ENCODE data around the gene ANXA4. TPM values are rescaled to one million over a fixed set of nuclear protein-coding genes. Genes with fewer than 3 reads are reported as not detected.
"Not testable (repeated sequence)": the region's sequence is repeated elsewhere in the genome, so short reads cannot be mapped to it uniquely, and the experiment has no call there.

ANXA4 gene
- total RNA-seq, 2 donors from 2014 or later = 258 to 324 TPM

DNA sequence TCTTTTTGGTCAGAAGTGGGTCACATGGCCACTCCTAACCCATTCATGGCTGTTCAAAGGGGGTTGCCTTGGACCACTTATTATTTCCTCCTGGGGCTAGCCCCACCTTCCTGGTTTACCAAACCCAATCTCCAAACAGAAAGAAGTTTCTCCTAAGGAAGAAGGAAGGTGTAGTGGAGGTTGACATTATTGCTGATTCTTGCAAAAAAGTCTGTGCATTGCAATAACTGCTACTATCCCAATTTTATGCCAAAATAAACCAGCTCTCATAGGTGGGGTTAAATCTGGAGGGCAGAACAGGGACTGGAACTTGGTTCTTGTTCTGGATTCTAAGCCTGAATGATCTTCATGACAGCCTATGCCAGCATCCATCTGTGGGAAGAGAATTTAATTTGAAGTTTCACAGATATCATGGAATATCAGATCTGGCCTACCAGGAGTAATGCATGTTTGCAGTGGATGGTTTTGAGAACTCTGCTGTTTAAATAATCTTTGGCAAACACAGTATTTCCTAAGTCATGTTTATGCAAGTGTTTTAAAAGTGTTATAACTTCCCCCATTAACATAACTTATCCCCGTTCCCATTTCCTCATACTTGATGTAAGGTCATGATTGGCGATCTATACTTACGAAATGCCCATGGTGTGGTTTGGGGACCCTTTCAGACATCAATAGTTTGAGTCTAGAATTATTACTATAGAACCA, 11.9 kb downstream of the ANXA4 start:
- peak overlapping the region; percentile 34 for H3K27ac ChIP-seq
- H3K9ac ChIP-seq (ENCODE audit: low read depth in 2 of 2, low read length in 2 of 2) = peak overlapping the region in 1 of 2 donors; percentile 27
- no peak for DNase-seq
- no peak overlapping the region for H3K4me3 ChIP-seq
- H3K4me1 ChIP-seq = peaks cover 6% of the 10 kb centered on the region
- H3K36me3 ChIP-seq = no peaks in the 10 kb centered on the region
- no peaks in the 10 kb centered on the region for H3K27me3 ChIP-seq
- intact Hi-C loops (cut with DNase I) = no loop called here
- H3K9me3 ChIP-seq = no peaks in the 10 kb centered on the region
- TF ChIP-seq, protein P1, sequence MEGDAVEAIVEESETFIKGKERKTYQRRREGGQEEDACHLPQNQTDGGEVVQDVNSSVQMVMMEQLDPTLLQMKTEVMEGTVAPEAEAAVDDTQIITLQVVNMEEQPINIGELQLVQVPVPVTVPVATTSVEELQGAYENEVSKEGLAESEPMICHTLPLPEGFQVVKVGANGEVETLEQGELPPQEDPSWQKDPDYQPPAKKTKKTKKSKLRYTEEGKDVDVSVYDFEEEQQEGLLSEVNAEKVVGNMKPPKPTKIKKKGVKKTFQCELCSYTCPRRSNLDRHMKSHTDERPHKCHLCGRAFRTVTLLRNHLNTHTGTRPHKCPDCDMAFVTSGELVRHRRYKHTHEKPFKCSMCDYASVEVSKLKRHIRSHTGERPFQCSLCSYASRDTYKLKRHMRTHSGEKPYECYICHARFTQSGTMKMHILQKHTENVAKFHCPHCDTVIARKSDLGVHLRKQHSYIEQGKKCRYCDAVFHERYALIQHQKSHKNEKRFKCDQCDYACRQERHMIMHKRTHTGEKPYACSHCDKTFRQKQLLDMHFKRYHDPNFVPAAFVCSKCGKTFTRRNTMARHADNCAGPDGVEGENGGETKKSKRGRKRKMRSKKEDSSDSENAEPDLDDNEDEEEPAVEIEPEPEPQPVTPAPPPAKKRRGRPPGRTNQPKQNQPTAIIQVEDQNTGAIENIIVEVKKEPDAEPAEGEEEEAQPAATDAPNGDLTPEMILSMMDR (IDR thresholded peaks at IDR 0.05) = no peak

DNA sequence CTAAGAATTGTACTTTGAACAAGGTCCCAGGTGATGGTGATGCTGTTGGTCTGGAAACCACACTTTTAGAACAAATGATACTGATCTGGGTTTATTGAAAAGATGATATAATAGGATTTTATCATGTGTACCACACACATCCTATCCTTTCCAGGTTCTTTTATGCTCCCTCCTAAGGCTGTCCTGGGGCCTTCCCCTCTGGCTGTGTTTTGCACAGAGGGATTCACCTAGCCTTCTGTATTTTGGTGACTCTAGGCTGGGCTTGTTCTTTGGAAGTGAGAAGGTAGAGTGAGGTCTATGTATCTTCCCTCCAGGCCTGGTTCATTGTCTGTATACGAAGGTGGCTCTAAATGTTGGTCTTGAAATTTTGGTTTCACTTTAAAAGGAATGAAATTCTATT, 12.7 kb downstream of the ANXA4 start:
- Histone ChIP-seq H3K9me3 (no peaks in the 10 kb centered on the region), H3K36me3 (no peaks in the 10 kb centered on the region), H3K27me3 (no peaks in the 10 kb centered on the region), H3K27ac (peak overlapping the region; percentile 2), H3K9ac (ENCODE audit: low read depth in 2 of 2, low read length in 2 of 2) (no peak overlapping the region), H3K4me3 (no peak overlapping the region), H3K4me1 (peaks cover 6% of the 10 kb centered on the region)
- no peak for DNase-seq
- TF ChIP-seq, protein P1 (IDR thresholded peaks at IDR 0.05) = no peak
- intact Hi-C loops (cut with DNase I) = no loop called here

DNA sequence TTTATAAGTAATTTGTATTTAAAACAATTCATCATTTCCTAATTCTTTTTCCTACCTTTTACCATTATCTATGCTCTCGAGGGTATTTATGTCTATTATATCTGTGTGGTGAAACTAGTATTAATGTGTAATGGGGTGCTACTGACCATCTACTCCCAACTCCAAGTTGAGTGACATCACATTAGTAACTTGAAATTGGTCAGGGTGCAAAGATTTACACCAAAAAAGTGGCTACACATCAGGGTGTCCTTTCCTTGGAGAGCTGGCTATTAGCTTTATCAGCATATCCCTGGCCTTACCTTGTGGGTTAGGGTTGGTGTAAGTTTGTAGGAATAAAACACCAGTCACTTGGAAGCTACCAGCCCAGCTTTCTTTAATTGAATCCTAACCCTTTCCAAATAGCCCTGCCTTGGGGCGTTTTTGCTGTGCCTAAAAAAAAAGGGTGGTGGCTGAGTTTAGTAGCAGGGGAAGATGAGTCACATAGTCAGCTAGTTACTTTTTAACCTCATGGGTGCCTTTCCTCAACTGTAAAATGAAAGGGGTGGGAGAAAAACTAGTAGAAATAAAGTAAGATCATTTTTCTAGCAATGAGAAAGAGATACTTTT, 14.0 kb downstream of the ANXA4 start:
- no peak overlapping the region for H3K4me3 ChIP-seq
- peak; percentile 70 for DNase-seq
- TF ChIP-seq, protein P1 (IDR thresholded peaks at IDR 0.05) = no peak
- H3K27ac ChIP-seq = peak overlapping the region; percentile 64
- H3K9ac ChIP-seq (ENCODE audit: low read depth in 2 of 2, low read length in 2 of 2) = no peak overlapping the region
- peaks cover 6% of the 10 kb centered on the region for H3K4me1 ChIP-seq
- H3K36me3 ChIP-seq = no peaks in the 10 kb centered on the region
- H3K27me3 ChIP-seq = no peaks in the 10 kb centered on the region
- intact Hi-C loops (cut with DNase I) = no loop called here
- H3K9me3 ChIP-seq = no peaks in the 10 kb centered on the region

DNA sequence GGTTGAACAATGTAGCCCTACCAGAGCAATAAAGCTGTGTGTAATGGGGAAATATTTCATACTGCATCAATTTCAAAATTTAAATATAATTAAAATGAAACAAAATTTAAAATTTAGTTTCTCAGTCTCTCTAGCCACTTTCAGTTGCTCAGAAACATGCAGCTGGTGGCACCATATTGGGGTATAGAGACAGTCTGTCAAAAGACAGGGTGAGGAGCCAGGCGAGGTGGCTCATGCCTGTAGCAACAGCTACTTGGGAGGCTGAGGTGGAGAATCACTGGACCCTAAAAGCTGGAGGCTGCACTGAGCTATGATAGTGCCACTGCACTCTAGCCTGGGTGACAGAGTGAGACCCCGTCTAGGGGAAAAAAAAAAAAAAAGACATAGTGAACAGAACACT, 20.1 kb downstream of the ANXA4 start:
- no peak for DNase-seq
- no peaks in the 10 kb centered on the region for H3K9me3 ChIP-seq
- no peak overlapping the region for H3K4me3 ChIP-seq
- H3K27ac ChIP-seq = no peak overlapping the region
- H3K36me3 ChIP-seq = no peaks in the 10 kb centered on the region
- TF ChIP-seq, protein P1 (IDR thresholded peaks at IDR 0.05) = no peak
- no peaks in the 10 kb centered on the region for H3K4me1 ChIP-seq
- H3K9ac ChIP-seq (ENCODE audit: low read depth in 2 of 2, low read length in 2 of 2) = no peak overlapping the region
- H3K27me3 ChIP-seq = no peaks in the 10 kb centered on the region
- intact Hi-C loops (cut with DNase I) = no loop called here

DNA sequence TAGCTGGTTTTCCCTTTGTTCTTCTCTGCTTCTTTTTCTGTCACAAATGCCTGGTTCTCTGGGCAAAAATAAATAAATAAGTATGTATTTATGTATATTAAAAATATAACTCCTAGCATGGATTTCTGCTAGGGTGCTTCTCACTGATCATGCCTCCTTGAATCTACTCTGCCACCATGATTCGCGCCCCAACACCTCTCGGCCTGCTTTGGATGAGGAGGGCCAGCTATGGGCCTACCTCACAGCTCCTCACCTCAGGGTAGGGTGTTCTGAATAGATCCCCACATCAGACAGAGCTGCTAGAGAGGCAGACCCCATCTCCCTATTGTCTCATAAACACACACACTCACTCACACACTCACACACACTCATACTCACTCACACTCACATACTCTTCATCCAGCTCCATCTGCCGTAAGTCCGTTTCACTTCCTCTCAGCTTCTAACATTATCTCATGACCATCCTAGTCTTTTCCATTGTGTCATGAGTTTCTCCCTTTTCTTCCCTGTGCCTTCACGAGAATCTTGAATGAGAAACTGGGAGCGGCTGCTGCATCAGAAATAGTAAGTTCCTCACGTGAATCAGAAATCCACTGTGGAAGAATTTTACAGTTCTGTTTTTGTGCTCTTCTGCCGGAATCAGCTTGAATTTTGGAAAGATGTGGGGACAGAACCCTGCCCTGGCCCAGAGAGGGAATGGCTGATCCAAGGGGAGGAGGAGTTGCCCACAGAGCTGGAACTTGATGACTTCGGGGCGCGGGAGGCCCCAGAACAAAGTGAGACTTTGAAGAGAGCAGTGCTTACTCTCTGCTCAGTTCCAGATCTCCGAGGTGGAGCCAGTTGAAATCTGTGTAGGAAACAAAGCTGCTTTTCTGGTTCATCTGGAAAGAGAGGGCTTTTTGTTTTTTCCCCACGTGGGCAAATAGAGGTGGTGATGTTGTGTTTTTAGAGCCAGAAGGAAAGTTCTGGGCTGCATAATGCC, 20.9 kb downstream of the ANXA4 start:
- no peaks in the 10 kb centered on the region for H3K4me1 ChIP-seq
- no peaks in the 10 kb centered on the region for H3K27me3 ChIP-seq
- DNase-seq = no peak
- H3K27ac ChIP-seq = peak overlapping the region; percentile 8
- H3K36me3 ChIP-seq = no peaks in the 10 kb centered on the region
- TF ChIP-seq, protein P1 (IDR thresholded peaks at IDR 0.05) = no peak
- intact Hi-C loops (cut with DNase I) = no loop called here
- H3K4me3 ChIP-seq = no peak overlapping the region
- H3K9ac ChIP-seq (ENCODE audit: low read depth in 2 of 2, low read length in 2 of 2) = no peak overlapping the region
- no peaks in the 10 kb centered on the region for H3K9me3 ChIP-seq

DNA sequence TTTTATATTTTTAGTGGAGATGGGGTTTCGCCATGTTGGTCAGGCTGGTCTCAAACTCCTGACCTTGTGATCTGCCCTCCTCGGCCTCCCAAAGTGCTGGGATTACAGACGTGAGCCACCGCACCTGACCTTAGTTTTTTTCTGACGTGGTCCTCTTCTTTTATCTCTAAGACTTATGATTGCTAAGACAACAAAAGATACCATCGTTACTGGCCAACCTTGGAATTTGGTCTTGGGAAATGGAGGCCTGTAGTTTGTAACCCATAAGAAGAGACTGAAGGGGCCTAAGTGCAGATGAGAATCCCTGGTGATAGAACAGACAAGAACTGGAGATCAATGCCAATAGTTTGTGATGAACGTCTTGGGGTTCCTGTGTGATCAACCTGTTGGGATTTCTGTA, 21.9 kb downstream of the ANXA4 start:
- H3K9ac ChIP-seq (ENCODE audit: low read depth in 2 of 2, low read length in 2 of 2); H3K4me1 ChIP-seq; H3K27ac ChIP-seq; intact Hi-C loops (cut with DNase I); H3K4me3 ChIP-seq; H3K27me3 ChIP-seq; DNase-seq; H3K9me3 ChIP-seq; H3K36me3 ChIP-seq: not testable (repeated sequence)
